GM06990 (cell line): ENCODE measurements around the gene OR5D13.

ENCODE experiments used
- DNase-seq: peaks from one replicate; pipeline ENCODE4 v3.0.0-alpha.2; 2011; ENCODE audit not compliant: insufficient read length; ENCODE audit errors: extremely low read depth
- H3K27me3 ChIP-seq: replicated peaks from 2 replicates; pipeline ENCODE4 v1.6.0; 2011; ENCODE audit warnings: low read length; ENCODE audit not compliant: control insufficient read depth, insufficient read depth
- H3K36me3 ChIP-seq: 2 replicates; pipeline ENCODE4 v1.5.1; 2011; ENCODE audit warnings: low read length; ENCODE audit not compliant: control insufficient read depth, insufficient read depth
- H3K4me3 ChIP-seq: replicated peaks from 2 replicates; pipeline ENCODE4 v1.5.1; 2011; ENCODE audit warnings: low read depth, mild to moderate bottlenecking, control low read depth, low read length
- CTCF ChIP-seq: IDR thresholded peaks from 2 replicates; pipeline ENCODE4 v1.5.1; 2011; ENCODE audit warnings: low read length, control low read depth, mild to moderate bottlenecking, inconsistent platforms; ENCODE audit not compliant: insufficient read depth, poor library complexity, severe bottlenecking

Gene OR5D13

GRCh38 chr11:55795256-55795655 lies 22.0 kb downstream of the OR5D13 start, which contains the start of gene OR5D14:
TSS of gene OR5D14 (plus strand) at chr11:55795556. CDS start at chr11:55795556, 0 bp downstream.
- TF ChIP-seq CTCF, result no peak
- H3K4me3 ChIP-seq, result no peak within 1 kb of the TSS
- DNase-seq, result no peak
- H3K36me3 ChIP-seq, result no peaks in the 10 kb centered on the region
- H3K27me3 ChIP-seq, result no peaks in the 10 kb centered on the region

GRCh38 chr11:55806248-55806647 lies 33.0 kb downstream of the OR5D13 start:
- DNase-seq, result no peak

GRCh38 chr11:55811067-55811466 lies 37.8 kb downstream of the OR5D13 start, which contains the start of gene OR5L1:
TSS of gene OR5L1 (plus strand) at chr11:55811367. CDS start at chr11:55811467, 100 bp downstream.
- H3K27me3 ChIP-seq, result no peaks in the 10 kb centered on the region
- no peak within 1 kb of the TSS for H3K4me3 ChIP-seq
- H3K36me3 ChIP-seq, result no peaks in the 10 kb centered on the region
- TF ChIP-seq CTCF, result no peak
- no peak for DNase-seq

More at GRCh38 chr11:55806248-55806647, 33.0 kb downstream of the OR5D13 start:
- Histone ChIP-seq H3K27me3 (no peaks in the 10 kb centered on the region), H3K36me3 (no peaks in the 10 kb centered on the region), H3K4me3 (no peak overlapping the region)
- no peak for TF ChIP-seq CTCF

- H3K27me3 ChIP-seq, result no peaks in the 10 kb centered on the region
- no peak within 1 kb of the TSS for H3K4me3 ChIP-seq
- no peaks in the 10 kb centered on the region for H3K36me3 ChIP-seq
- TF ChIP-seq CTCF, result no peak
- DNase-seq, result no peak
Observed at GRCh38 chr11:55819330-55819729, 46.1 kb downstream of the OR5D13 start, which contains the start of gene OR5D18. TSS of gene OR5D18 (plus strand) at chr11:55819630. CDS start at chr11:55819630, 0 bp downstream.
